Endothelial cell of umbilical vein (primary cell): Measurements from ENCODE around the gene CHCHD10. TPM values are rescaled to one million over a fixed set of nuclear protein-coding genes. Genes with fewer than 3 reads are reported as not detected.
A peak's percentile ranks its signal among the peaks of the same experiment; 100 is the strongest.

ENCODE experiments used
- BruUV-seq: library from RNA; stranded (reverse); fragments of 400-500 nt; replicated peaks from 2 replicates; lab custom pipeline; 2021; lab: Mats Ljungman, UMichigan
- CTCF ChIA-PET: fragments of 300-600, 350-600 bp; sonication (Branson Sonifier 250); formaldehyde crosslinking; loops from one replicate; lab custom pipeline; 2021; ENCODE audit warnings: antibody characterized with exemption, inconsistent platforms; lab: Charles Lee
- POLR2A ChIA-PET: fragments of 300-600, 350-600 bp; sonication (Branson Sonifier 250); formaldehyde crosslinking; loops from one replicate; lab custom pipeline; 2021; ENCODE audit warnings: antibody characterized with exemption, inconsistent platforms; lab: Charles Lee
- DNase-seq: peaks from one replicate; pipeline ENCODE4 v3.0.0-alpha.2; 2011; ENCODE audit warnings: low read depth, low spot score
- FAIRE-seq: peaks from 2 replicates; lab custom pipeline; 2011; peaks lifted over from hg19 to GRCh38; lab: Jason Lieb, UNC
- H2AFZ ChIP-seq: 2 replicates; pipeline ENCODE4 v1.6.0; 2012; ENCODE audit warnings: low read depth, low read length, control low read depth, inconsistent platforms
- H3K27ac ChIP-seq: 2 replicates; pipeline ENCODE4 v1.5.1; 2011; ENCODE audit warnings: low read depth, mild to moderate bottlenecking, control low read depth, low read length, moderate library complexity; ENCODE audit not compliant: insufficient read depth
- H3K27me3 ChIP-seq, 2 experiments: 2 replicates each; pipeline versions ENCODE4 v1.6.0 to v1.6.1; 2011; ENCODE audit warnings: low read length in 2 of 2, mixed read lengths in 1 of 2; ENCODE audit not compliant: control insufficient read depth in 2 of 2, insufficient read depth in 2 of 2
- H3K36me3 ChIP-seq, 2 experiments: 2 replicates in 1 of 2; 3 replicates in 1 of 2; pipeline ENCODE4 v1.5.1; 2011; ENCODE audit warnings: low read length in 2 of 2, mild to moderate bottlenecking in 1 of 2, moderate library complexity in 1 of 2; ENCODE audit not compliant: control insufficient read depth in 2 of 2, insufficient read depth in 2 of 2; ENCODE audit errors: extremely low read depth in 1 of 2
- H3K4me1 ChIP-seq: 3 replicates; pipeline ENCODE4 v1.5.1; 2011; ENCODE audit warnings: mild to moderate bottlenecking, low read length; ENCODE audit not compliant: control insufficient read depth, insufficient read depth; ENCODE audit errors: extremely low read depth
- H3K4me2 ChIP-seq: 2 replicates; pipeline ENCODE4 v1.6.1; 2011; ENCODE audit warnings: low read length, control low read depth, mixed read lengths; ENCODE audit not compliant: insufficient read depth
- H3K4me3 ChIP-seq, 3 experiments: fragments of 200-600 bp in 1 of 3; sonication (generic), shearing (Covaris generic) in 1 of 3; replicated peaks in 1 of 3; 2 replicates each; pipeline ENCODE4 v1.5.1; 2011 to 2016; ENCODE audit warnings: control low read depth in 3 of 3, low read length in 3 of 3, mild to moderate bottlenecking in 2 of 3, inconsistent platforms in 1 of 3, low read depth in 1 of 3, moderate library complexity in 1 of 3; ENCODE audit not compliant: insufficient read depth in 1 of 3
- H3K79me2 ChIP-seq: 2 replicates; pipeline ENCODE4 v1.6.0; 2012; ENCODE audit warnings: low read length, inconsistent platforms; ENCODE audit not compliant: control insufficient read depth, insufficient read depth
- H3K9ac ChIP-seq: replicated peaks from 2 replicates; pipeline ENCODE3; 2011; ENCODE audit warnings: low read length, control low read depth; ENCODE audit not compliant: insufficient read depth; ENCODE audit errors: extremely low read depth
- H3K9me1 ChIP-seq: replicated peaks from 3 replicates; pipeline ENCODE4 v1.6.0; 2011; ENCODE audit warnings: mild to moderate bottlenecking, low read length; ENCODE audit not compliant: control insufficient read depth, insufficient read depth; ENCODE audit errors: extremely low read depth
- H3K9me3 ChIP-seq: replicated peaks from 2 replicates; pipeline ENCODE4 v1.5.1; 2012; ENCODE audit warnings: low read length, inconsistent platforms; ENCODE audit not compliant: control insufficient read depth, insufficient read depth
- H4K20me1 ChIP-seq: replicated peaks from 2 replicates; pipeline ENCODE3; 2011; ENCODE audit warnings: mild to moderate bottlenecking, low read length; ENCODE audit not compliant: control insufficient read depth, insufficient read depth; ENCODE audit errors: extremely low read depth
- EZH2 ChIP-seq: IDR thresholded peaks from 2 replicates; pipeline ENCODE4 v1.6.1; 2012; ENCODE audit warnings: borderline replicate concordance, low read depth, mild to moderate bottlenecking, moderate library complexity, low read length, inconsistent platforms; ENCODE audit not compliant: severe bottlenecking
- FOS ChIP-seq: IDR thresholded peaks from 2 replicates; pipeline ENCODE4 v1.6.1; 2011; ENCODE audit warnings: mild to moderate bottlenecking, low read length, moderate library complexity, borderline replicate concordance; ENCODE audit not compliant: insufficient read depth
- GATA2 ChIP-seq: IDR thresholded peaks from 2 replicates; pipeline ENCODE4 v1.7.0; 2011; ENCODE audit warnings: low read depth, mild to moderate bottlenecking, moderate library complexity, mixed read lengths, low read length; ENCODE audit not compliant: insufficient read length, insufficient read depth
- JUN ChIP-seq: IDR thresholded peaks from 2 replicates; pipeline ENCODE4 v1.6.1; 2011; ENCODE audit warnings: borderline replicate concordance, low read depth; ENCODE audit not compliant: insufficient read length, insufficient read depth
- MYC ChIP-seq: IDR thresholded peaks from one replicate; pipeline ENCODE4 v1.6.1; 2011; ENCODE audit warnings: mild to moderate bottlenecking, low read depth, low read length
- POLR2A ChIP-seq: IDR thresholded peaks from 2 replicates; pipeline ENCODE4 v1.6.1; 2012; ENCODE audit warnings: low read depth, mild to moderate bottlenecking, control low read depth, low read length
- POLR2AphosphoS5 ChIP-seq: IDR thresholded peaks from 2 replicates; pipeline ENCODE4 v1.6.1; 2012; ENCODE audit warnings: low read depth, mild to moderate bottlenecking, control low read depth, low read length, moderate library complexity; ENCODE audit not compliant: insufficient read depth
- dilution Hi-C: fragments of 300-500 bp; cut with MboI; formaldehyde crosslinking; loops from one replicate; pipeline ENCODE4 v1.15.0; 2019; ENCODE audit warnings: low sequenced_read_pairs; ENCODE audit not compliant: extremely low pct_ligation_motif_present
- intact Hi-C: fragments of 100-400 bp; cut with micrococcal nuclease; formaldehyde crosslinking; loops from one replicate; pipeline ENCODE4 v1.10.0; 2022
- polyA plus RNA-seq, 4 experiments: library from polyadenylated mRNA; depleted of rRNA in 3 of 4; stranded (reverse) in 3 of 4; unstranded in 1 of 4; fragments of >200 nt; gene quantifications; 2 replicates each; pipeline versions ENCODE4 v1.2.1 to v1.2.3, GENCODE V29; 2011 to 2012; ENCODE audit warnings: missing spikeins in 1 of 4
- total RNA-seq: library from RNA; stranded (reverse); gene quantifications from 2 replicates; pipeline ENCODE4 v1.2.3, GENCODE V29; 2021
- TF ChIP-seq, protein P1 (sequence below): IDR thresholded peaks from 2 replicates; pipeline ENCODE4 v1.6.1; 2011; ENCODE audit not compliant: insufficient read depth, insufficient read length
- TF ChIP-seq, protein P2 (sequence below), 2 donors: IDR thresholded peaks; 1 replicate in 1 of 2; 2 replicates in 1 of 2; pipeline ENCODE4 v1.5.1; 2011; ENCODE audit warnings: low read length in 2 of 2, mild to moderate bottlenecking in 2 of 2, moderate library complexity in 2 of 2, control low read depth in 1 of 2, inconsistent platforms in 1 of 2, low read depth in 1 of 2; ENCODE audit not compliant: insufficient read depth in 1 of 2; ENCODE audit errors: extremely low read depth in 1 of 2

Gene CHCHD10
- total and polyA plus RNA-seq, 2 donors (not counting 3 experiments of a cell fraction or from before 2014, with no cell fraction given), result 28.1 to 75.6 TPM

DNA sequence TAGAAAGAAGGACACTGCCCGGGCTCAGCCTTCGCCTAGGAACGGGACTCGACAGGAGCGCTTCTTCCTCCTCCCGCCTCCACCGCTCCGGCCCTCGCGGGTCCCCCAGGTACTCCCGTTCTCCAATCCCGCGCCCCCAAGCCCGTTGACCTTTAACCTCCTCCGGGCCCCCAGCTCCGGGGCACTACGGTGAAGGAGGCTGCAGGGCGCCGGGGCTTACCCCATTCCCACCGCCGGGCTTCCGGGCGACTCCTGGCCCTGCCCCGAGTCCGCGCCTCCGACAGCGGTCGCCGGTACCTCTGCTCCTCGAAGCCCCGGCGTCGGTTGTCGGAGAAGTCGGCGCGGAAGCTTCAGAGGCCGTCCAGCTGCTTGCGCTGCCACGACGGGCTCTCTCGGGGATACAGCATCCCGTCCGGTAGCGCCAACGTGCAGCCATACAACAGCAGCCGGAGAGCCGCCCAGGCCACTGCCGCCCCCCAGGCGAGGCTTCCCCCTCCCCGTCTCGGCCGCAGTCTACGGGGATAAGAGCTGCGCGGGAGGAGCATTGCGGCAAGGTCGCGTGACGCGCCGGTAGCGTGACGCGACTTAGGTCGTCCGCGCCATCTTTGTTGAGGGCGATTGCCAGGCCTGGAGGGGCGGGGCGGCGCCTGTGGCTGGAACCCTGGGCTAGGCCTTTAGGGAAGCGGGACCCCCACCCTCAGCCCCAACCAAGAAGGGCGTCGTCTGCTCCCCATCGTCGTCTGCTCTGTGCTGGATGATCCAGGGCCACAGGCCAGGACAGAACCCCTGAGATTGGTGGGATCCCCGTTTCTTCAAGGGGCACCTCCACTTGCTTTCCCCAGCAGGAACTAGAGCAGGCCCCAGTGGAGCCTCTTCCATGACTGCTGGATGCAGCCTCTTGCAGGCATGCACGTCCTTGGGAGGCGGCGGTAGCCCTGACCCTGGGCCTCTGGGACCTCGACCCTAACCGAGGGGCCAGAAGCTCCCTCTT is 50.7 kb downstream of the CHCHD10 start:
- dilution Hi-C loops (no loop called here), intact Hi-C loops (loop anchor here (1.0 to 5.0 kb wide), 2 partner anchors 34 to 130 kb away; partner anchors contain the start of gene ZNF70)
- peak overlapping the region; percentile 68 to 88 (median 74) for H3K4me3 ChIP-seq
- peaks cover 14% of the 10 kb centered on the region for H3K79me2 ChIP-seq
- TF ChIP-seq, protein P1, sequence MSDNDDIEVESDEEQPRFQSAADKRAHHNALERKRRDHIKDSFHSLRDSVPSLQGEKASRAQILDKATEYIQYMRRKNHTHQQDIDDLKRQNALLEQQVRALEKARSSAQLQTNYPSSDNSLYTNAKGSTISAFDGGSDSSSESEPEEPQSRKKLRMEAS, result peak; percentile 60
- TF ChIP-seq JUN (no peak), FOS (peak; percentile 19), POLR2A (peak; percentile 90), GATA2 (no peak), POLR2AphosphoS5 (peak; percentile 81), MYC (peak; percentile 61), EZH2 (no peak)
- TF ChIP-seq, protein P2, sequence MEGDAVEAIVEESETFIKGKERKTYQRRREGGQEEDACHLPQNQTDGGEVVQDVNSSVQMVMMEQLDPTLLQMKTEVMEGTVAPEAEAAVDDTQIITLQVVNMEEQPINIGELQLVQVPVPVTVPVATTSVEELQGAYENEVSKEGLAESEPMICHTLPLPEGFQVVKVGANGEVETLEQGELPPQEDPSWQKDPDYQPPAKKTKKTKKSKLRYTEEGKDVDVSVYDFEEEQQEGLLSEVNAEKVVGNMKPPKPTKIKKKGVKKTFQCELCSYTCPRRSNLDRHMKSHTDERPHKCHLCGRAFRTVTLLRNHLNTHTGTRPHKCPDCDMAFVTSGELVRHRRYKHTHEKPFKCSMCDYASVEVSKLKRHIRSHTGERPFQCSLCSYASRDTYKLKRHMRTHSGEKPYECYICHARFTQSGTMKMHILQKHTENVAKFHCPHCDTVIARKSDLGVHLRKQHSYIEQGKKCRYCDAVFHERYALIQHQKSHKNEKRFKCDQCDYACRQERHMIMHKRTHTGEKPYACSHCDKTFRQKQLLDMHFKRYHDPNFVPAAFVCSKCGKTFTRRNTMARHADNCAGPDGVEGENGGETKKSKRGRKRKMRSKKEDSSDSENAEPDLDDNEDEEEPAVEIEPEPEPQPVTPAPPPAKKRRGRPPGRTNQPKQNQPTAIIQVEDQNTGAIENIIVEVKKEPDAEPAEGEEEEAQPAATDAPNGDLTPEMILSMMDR (IDR thresholded peaks at IDR 0.05; ENCODE audit: extremely low read depth in 1 of 2, insufficient read depth in 1 of 2, low read depth in 1 of 2, low read length in 2 of 2), result no peak
- FAIRE-seq, result peak; percentile 83
- no TSS peak for BruUV-seq
- ChIA-PET CTCF (interaction anchor here (0.7 to 1.2 kb wide), 4 partner anchors 14 to 1154 kb away, joined by 3 to 5 read pairs (median 4); no protein-coding TSS in a partner anchor), POLR2A (no interaction called here)
- no peaks in the 10 kb centered on the region for H3K9me1 ChIP-seq
- H3K36me3 ChIP-seq, result peaks cover 2 to 14% of the 10 kb centered on the region in 2 experiments
- no peaks in the 10 kb centered on the region for H3K4me1 ChIP-seq
- H2AFZ ChIP-seq, result peak overlapping the region; percentile 100
- H3K9ac ChIP-seq, result peak overlapping the region; percentile 86
- no peaks in the 10 kb centered on the region for H4K20me1 ChIP-seq
- DNase-seq, result peak; percentile 83
- no peaks in the 10 kb centered on the region for H3K27me3 ChIP-seq
- H3K27ac ChIP-seq, result peak overlapping the region; percentile 55
- peak overlapping the region; percentile 85 for H3K4me2 ChIP-seq
- H3K9me3 ChIP-seq, result no peaks in the 10 kb centered on the region

Other genes starting within 250 kb of the CHCHD10 start
- gene IGLL1, start 187.7 kb downstream of the CHCHD10 start, total RNA-seq, result not detected in 2 replicates
- not detected in 2 replicates for gene IGLL1, start 187.7 kb downstream of the CHCHD10 start, polyA plus RNA-seq
- gene DRICH1, start 135.7 kb downstream of the CHCHD10 start, total RNA-seq, result 0.32 TPM in 1 of 2 replicates, not detected in the other
- 0.25 and 0.29 TPM in 2 replicates for gene DRICH1, start 135.7 kb downstream of the CHCHD10 start, polyA plus RNA-seq
- gene RGL4, start 77.0 kb downstream of the CHCHD10 start, total RNA-seq, result not detected in 2 replicates
- gene RGL4, start 77.0 kb downstream of the CHCHD10 start, polyA plus RNA-seq, result not detected in 2 replicates
- gene ZNF70, start 16.9 kb downstream of the CHCHD10 start, total RNA-seq, result 6.0 and 6.2 TPM in 2 replicates
- 1.7 and 1.9 TPM in 2 replicates for gene ZNF70, start 16.9 kb downstream of the CHCHD10 start, polyA plus RNA-seq
- gene VPREB3, start 13.5 kb downstream of the CHCHD10 start, total RNA-seq, result not detected in 2 replicates
- gene VPREB3, start 13.5 kb downstream of the CHCHD10 start, polyA plus RNA-seq, result not detected in 2 replicates
- gene C22orf15, start 5.0 kb downstream of the CHCHD10 start, total RNA-seq, result not detected in 2 replicates
- 0.86 and 0.94 TPM in 2 replicates for gene C22orf15, start 5.0 kb downstream of the CHCHD10 start, polyA plus RNA-seq
- gene MMP11, start 4.9 kb upstream of the CHCHD10 start, total RNA-seq, result 10.1 and 10.3 TPM in 2 replicates
- 16.9 and 23.2 TPM in 2 replicates for gene MMP11, start 4.9 kb upstream of the CHCHD10 start, polyA plus RNA-seq
- gene SMARCB1, start 19.0 kb upstream of the CHCHD10 start, total RNA-seq, result 113 and 130 TPM in 2 replicates
- 135 and 148 TPM in 2 replicates for gene SMARCB1, start 19.0 kb upstream of the CHCHD10 start, polyA plus RNA-seq
- 2.4 and 3.4 TPM in 2 replicates for gene DERL3, start 71.0 kb upstream of the CHCHD10 start, total RNA-seq
- gene DERL3, start 71.0 kb upstream of the CHCHD10 start, polyA plus RNA-seq, result 3.8 and 4.1 TPM in 2 replicates
- gene SLC2A11, start 89.9 kb upstream of the CHCHD10 start, total RNA-seq, result 3.6 and 4.6 TPM in 2 replicates
- gene SLC2A11, start 89.9 kb upstream of the CHCHD10 start, polyA plus RNA-seq, result 3.1 and 4.2 TPM in 2 replicates
- 674 and 730 TPM in 2 replicates for gene MIF, start 126.4 kb upstream of the CHCHD10 start, total RNA-seq
- gene MIF, start 126.4 kb upstream of the CHCHD10 start, polyA plus RNA-seq, result 529 and 898 TPM in 2 replicates
- gene GSTT2B, start 193.2 kb upstream of the CHCHD10 start, total RNA-seq, result 4.0 and 33.6 TPM in 2 replicates
- gene GSTT2B, start 193.2 kb upstream of the CHCHD10 start, polyA plus RNA-seq, result 36.1 and 46.5 TPM in 2 replicates
- 2.7 TPM in 1 of 2 replicates, not detected in the other for gene DDTL, start 198.9 kb upstream of the CHCHD10 start, total RNA-seq
- 0.51 and 0.57 TPM in 2 replicates for gene DDTL, start 198.9 kb upstream of the CHCHD10 start, polyA plus RNA-seq
- 89.5 and 106 TPM in 2 replicates for gene DDT, start 206.5 kb upstream of the CHCHD10 start, total RNA-seq
- 205 and 265 TPM in 2 replicates for gene DDT, start 206.5 kb upstream of the CHCHD10 start, polyA plus RNA-seq
- gene GSTT2, start 212.2 kb upstream of the CHCHD10 start, total RNA-seq, result not detected in 2 replicates
- 2.9 and 3.0 TPM in 2 replicates for gene GSTT2, start 212.2 kb upstream of the CHCHD10 start, polyA plus RNA-seq
- not detected in 2 replicates for gene GSTT4, start 237.5 kb upstream of the CHCHD10 start, total RNA-seq
- not detected in 2 replicates for gene GSTT4, start 237.5 kb upstream of the CHCHD10 start, polyA plus RNA-seq
- gene CABIN1, start 243.3 kb upstream of the CHCHD10 start, total RNA-seq, result 67.8 and 68.9 TPM in 2 replicates
- 14.5 and 15.6 TPM in 2 replicates for gene CABIN1, start 243.3 kb upstream of the CHCHD10 start, polyA plus RNA-seq